Measurements from ENCODE around the gene TRANK1.
"Not testable (repeated sequence)": the region's sequence is repeated elsewhere in the genome, so short reads cannot be mapped to it uniquely, and the experiment has no call there.

Gene TRANK1

DNA sequence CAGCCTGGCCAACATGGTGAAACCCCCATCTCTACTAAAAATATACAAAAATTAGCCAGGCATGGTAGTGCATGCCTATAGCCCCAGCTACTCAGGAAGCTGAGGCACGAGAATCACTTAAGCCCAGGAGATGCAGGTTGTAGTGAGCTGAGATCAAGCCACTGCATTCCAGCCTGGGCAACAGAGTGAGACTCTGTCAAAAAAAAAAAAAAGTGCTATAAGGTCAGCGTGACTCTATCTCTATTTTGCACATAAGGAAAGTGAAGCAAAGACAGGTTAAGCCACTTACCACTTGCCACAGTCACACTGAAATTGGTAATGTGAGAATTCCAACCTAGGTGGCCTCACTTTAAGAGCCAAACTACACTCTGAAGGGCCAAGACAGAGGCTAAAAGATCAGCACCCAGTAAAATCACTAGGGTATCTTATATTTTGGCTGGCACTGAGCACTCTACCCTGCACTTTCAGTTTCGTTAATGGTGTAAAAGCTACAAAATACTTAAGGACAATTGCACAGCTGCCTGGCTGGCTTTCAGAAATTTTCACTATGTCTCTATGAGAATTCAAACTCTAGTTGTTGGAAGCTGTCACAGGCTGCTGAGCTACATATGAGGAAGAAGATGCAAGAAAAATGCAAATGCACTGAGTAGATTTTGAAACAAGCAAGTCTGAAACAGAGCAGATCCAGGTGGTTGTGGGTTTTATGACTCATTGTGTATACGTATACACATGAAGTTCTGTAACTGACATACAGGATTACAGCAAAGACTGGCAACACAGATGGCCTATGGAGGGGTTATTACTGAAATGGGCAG, 32.7 kb downstream of the TRANK1 start:
- DNase-seq, result peak; percentile 65

DNA sequence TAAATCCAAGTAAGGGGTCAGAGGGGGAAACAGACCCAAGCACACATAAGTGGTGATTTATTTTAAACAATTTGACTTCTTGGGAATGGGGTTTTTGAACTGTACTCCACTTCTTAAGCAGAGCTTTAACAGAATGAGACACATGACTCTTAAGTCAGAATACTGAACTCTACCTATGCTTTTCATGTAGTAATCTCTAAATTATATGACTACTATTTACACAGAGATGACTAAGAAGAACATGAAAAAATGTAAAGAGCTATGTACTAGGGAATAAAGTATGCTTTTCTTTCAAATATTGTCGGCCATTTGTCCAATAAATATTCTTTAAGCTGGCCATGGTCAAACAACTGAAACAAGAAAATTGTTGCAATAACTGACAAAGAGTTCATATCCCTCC, 35.2 kb downstream of the TRANK1 start:
- DNase-seq, result no peak

DNA sequence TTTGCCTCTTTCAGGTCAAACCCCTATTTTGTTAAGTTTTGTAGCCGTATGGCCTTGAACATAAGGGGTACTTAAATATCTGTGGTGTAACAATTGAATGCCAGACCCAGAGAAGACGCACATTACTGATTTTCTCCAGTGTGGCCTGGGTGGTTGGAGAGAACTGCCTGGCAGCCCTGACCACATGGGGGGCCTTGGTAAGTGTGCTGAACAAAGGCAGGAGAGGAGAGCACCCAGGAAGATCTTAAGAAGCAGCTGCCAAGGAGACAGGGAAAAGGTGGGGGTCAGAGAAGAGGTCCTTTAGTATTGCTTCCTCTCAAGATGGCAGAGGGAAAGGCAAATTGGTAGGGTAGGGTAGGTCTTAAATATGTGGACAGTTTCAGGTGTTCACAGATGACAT, 35.7 kb downstream of the TRANK1 start:
- no peak for DNase-seq

DNA sequence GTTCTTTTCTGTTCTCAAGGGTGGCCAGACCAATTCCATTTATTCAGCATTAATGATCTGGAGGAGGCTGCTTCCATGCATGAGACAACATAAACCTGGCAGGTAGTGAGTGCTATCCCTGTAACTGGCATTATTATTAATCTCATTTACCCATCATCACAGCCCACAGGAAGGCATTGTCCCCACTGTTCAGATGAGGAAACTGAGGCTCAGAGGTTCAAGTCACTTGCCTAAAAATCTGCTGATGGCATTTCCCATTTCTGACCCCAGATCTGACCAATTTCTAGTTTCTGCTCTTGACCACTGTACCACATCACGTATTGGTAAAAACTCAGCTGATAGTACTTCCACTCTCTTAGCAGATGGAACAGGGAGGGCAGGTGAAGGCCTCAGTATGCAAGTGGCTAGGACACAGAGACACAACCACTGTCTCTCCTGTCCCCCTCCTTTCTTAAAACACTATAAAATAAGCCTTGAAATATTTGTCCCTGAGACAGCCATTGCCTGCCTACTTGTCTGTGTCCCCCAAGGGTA, 36.1 kb downstream of the TRANK1 start:
- DNase-seq, result no peak

DNA sequence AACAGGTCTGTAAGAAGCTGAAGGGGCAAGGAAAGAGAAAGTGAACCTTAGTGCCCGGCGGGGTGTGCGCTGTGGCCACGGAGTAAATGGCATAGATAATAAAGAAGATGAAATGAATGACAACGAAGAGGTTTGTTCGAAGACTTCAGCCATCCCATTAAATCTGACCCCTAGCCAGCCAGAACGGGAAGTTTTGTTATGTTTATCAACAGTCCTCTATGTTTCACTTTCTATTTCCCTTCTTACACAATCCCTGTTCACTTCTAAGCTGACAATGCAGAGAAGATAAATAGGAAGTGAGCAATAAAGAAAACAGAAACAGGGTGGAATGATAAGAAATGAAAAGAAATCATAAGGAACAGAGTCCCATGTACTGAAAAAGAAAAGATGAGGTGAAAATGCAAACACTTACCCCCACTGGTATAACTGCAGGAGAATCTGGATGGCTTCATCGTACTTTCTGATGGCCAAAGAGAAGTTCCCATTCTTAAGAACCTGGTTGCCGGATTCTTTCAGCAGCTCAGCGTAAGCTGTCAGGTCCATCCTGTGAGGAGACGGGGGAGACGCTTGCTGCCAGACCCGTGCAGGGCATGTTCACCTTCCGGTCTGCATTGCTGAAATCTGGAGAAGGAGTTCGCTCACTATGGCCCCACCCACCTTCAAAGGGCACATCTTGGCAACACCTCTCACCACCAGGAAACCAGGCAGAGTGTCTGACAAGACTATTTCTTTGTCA, 36.8 kb downstream of the TRANK1 start:
- DNase-seq, result peak; percentile 22

DNA sequence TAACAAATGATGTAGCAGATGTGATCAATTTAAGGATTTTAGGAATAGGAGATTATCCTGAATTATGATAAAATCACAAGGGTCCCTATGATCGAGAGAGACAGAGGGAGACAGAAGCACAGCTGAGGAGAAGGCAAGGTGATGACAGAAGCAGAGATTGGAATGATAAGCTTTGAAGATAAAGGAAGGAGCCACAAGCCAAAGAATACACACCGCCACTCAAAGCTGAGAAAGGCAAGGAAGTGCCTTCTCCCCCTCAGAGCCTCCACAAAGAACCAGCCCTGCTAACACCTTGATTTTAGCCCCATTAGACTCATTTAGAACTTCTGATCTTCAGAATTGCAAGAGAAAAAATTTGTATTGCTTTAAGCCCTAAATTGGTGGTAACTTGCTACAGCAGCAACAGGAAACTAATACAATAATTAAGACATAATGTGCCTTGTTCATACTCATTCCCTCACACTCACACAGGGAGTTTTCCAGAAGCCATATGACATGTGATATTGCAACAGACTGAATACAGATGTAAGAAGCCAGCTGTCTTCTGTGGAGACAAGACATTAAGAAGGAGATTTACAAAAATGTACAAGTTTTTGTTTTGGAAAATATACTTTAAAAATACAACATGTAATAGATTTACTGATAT, 38.2 kb downstream of the TRANK1 start:
- DNase-seq, result no peak

DNA sequence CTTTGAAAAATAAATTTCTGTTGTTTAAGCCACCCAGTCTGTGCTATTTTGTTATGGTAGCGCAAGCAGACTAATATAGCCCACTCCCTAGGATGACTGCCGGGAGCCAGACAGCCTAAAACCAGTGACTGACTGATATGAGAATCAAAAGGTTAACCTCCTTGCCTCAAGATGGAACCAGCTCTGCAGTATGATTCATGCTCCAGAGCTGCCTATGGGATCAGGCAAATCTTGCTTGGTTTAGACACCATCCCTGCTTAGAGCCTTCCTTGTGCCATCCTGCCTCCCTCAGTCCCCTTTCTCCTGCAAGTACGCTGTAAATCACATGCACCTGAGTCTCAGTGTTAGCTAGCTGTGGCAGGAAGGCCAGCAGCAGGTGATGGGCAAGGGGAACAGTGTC, 39.3 kb downstream of the TRANK1 start:
- no peak for DNase-seq

DNA sequence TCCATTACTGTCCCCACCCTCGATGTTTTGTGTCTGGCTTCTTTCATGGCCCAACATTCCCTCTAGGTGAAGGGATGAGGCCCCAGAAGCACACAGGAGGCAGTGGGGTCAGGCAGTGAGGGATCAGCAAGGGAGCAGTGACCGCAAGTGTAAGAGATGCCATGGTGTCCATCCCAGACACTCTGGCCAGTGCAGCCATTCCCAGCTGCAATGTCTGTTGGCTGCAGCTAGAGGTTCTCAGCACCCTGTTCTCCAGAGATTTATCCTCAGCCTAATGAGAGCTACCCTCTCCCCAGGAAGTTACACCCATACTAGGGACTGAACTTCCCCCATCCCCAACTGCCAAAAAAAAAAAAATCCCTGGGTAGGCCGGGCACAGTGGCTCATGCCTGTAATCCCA, 40.2 kb downstream of the TRANK1 start:
- no peak for DNase-seq

DNA sequence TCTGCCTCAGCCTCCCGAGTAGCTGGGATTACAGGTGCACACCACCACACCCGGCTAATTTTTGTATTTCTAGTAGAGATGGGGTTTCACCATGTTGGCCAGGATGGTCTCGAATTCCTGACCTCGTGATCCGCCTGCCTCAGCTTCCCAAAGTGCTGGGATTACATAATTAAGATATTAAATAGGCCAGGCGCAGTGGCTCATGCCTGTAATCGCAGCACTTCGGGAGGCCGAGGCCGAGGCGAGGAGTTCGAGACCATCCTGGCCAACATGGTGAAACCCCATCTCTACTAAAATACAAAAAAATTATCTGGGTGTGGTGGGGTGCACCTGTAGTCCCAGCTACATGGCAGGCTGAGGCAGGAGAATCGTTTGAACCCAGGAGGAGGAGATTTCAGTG, 40.8 kb downstream of the TRANK1 start:
- not testable (repeated sequence) for DNase-seq

DNA sequence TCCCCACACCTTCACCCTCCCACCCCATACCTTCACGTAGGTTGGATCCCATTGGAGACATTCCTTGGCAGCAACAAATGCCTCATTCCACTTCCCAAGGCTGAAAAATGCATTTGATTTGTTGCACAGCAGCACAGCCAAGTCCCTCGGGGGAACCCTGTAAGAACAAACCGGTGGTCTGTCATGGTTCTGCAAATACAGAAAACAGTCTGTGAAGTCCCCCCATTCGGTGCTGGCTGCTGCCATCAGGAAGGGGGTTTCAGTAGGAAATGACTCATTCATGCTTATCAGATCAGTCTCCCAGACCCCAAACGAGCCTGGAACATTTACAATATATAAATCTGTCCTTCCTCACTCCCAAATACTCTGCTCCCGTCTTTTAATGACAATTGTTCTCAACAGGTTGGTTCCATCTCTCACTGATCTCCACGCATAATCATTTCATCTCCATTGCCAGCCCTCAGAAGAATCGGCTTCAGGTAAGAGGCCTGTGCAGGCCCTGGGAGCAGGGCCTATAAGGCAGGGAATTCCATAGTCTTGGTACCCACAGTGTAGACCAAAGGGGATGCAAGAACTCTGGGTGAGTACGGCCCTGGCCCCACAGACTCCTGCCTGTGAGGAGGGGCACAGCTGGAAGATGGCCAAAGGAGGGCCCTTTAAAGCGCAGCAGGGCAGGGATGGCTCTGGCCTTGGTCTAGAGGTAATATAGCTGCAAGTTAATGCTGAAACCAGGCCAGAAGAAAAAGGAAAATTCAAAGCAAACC, 41.6 kb downstream of the TRANK1 start:
- no peak for DNase-seq

DNA sequence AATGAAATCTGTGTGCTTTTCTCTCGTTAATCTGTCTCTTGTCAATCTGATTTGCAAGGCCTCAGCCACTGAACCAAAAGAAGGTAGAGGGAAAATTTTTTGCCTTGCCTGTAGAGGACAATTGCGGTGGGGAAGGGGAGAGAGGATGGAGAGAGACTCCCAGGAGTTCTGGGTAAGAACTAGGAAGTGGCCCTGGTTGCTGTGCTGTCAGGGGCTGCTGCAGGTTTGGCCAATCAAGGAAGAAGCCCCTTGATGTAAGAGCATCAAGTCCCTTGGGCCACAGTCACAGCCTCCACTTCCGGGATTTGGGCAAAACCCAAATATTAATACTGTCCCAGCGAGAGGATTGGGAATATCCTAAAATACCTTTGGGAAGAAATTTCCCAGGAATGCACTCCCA, 43.3 kb downstream of the TRANK1 start:
- no peak for DNase-seq

DNA sequence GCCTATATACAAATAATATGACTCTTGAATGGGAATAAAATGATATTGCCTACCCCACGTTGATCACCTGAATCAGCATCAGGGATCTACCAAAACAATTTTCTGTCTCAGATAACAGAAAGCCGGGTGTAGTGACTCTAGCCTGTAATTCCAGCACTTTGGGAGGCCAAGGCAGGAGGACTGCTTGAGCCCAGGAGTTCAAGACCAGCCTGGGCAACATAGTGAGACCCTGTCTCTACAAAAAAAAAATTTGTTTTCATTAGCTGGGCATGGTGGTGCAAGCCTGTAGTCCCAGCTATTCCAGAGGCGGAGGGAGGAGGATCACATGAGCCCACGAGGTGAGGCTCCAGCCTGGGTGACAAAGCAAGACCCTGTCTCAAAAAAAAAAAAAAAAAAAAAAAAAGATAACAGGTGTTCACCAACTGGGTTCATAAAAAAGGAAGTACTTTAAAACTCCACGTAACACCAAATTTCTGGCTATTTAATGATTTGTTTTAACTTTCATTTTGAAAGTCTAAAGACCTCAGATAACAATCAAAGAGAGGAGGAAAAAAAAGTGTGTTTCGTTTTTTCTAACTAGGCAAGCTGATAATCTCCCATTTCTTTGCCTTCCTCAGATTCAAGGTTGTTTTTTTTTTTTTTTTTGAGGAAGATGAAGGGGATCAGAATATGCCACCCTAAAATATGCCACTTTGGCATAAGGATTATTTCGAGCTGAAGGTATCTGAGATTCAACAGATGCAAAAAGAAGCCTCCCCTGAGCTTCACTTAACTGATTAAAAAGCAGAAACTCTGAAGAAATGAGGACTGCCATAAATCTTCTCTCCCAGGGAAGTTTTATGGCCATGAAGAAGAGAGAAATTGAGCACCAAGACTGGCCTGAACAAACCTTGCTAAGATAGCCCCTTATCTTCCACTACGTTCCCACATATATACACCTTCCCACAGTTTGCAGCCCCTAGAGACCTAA, 44.1 kb downstream of the TRANK1 start:
- no peak for DNase-seq

DNA sequence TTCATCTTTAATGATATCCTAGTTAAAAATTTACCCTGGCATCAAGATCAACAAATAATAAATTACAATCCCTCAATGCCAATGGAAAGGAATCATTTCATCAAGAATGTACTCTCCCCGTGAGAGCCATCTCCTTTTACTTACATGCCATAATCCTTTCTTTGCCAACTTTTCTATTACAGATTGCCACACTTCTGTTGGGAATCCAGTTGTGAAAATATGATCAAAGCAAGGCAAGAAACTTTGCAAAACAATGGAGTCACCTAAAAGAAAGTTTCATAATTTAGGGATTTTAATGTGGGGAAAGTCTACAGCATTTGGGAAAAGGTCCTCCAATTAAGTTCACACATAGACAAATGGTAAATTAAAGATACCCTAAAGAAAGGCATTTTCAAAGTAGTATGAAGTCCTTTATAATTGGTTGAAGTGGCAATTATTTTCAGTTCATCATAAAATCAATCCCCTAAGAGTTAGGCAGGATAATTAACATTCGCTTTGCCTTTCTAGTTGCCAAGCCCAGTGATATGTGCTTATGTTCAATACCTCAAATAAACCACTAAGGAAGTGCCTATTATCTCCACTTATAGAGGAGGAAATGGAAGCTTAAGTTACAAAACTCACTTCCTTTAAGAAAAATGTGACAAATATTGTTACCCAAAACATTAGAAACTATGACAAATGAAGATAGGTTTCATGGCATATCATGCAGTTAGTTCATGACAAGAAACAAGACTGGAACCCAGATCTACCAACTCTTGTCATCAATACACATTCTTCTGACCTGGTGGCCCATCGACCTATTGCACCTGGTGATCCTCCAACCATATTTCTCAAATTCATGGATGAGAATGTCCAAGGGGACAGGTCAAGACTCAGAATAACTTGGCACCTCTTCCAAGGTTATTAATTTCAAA, 49.1 kb downstream of the TRANK1 start:
- DNase-seq, result no peak

DNA sequence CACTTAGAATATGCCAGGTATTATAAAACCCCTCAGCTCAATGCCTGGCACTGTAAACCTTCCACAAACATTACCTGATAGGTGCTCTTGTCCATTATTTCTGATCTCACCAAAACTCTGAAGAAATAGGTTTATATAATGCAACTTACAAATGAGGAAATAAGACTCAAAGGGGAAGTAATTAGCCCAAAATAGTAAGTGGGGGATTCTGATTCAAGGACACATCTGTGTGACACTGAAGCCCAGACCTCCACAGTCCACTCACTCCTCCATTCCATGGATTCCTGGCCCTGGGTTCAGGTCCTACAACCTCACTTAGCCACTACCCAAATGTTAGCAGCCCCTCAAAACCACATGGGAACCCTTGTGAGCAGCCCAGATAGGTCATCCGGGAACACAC, 49.9 kb downstream of the TRANK1 start:
- no peak for DNase-seq

DNA sequence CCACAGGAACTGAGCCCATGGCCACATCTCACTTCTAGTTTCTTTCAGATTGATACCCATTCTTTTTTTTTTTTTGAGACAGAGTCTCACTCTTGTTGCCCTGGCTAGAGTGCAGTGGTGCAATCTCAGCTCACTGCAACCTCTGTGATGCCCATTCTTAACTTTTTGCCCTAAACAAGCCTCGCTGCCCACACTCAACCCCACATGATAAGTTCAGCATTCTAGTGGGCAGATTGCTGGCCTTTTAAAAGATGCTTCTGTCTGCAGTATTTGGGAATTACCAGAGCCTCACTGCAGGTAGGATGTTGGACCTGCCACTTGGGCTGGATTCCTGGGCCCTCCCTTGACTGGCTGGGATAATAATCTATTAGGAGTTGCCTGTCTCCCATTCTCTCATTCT, 51.0 kb downstream of the TRANK1 start:
- no peak for DNase-seq

DNA sequence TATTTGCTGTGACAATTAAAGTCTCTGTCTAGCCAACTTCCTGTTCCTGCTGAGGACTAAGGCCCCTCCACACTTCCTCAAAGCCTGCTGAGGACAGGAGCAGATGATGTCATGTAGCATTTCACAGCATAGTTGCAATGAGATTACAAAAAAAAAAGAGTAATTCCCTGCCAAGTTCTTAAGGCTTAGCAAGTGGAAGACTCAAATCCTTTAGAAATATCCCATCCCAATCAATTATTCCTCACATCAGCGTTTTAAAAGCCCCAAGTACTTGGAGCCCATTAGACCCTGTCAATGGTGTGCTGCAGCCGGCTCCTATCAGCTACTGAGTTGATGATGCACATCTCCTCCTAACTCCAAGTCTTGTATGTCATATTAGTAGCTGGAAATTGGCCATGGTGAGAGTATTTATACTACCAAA, 51.7 kb downstream of the TRANK1 start:
- peak; percentile 38 for DNase-seq

DNA sequence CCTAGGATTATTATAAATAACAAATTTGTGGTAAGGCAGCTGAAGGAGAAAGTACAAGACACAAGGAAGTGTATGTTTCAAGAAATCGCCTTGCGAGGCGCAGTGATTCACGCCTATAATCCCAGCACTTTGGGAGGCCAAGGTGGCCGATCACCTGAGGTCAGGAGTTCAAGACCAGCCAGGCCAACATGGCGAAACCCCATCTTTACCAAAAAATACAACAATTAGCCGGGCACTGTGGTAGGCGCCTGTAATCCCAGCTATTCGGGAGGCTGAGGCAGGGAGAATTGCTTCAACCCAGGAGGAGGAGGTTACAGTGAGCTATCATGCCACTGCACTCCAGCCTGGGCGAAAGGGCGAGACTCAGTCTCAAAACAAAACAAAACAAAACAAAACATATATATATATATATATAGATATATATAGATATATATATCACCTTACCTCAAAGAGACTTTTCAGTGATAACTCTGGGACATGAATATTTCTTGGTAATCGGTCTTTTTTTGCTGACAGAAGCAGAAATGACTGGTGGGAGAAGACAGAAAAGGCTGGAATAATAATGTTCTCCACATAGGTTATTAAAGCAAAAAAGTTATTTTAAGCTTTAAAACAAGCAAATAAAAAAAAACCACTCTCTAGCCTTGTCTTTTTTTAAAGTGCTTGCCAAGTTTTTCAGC, 52.3 kb downstream of the TRANK1 start:
- DNase-seq, result no peak

DNA sequence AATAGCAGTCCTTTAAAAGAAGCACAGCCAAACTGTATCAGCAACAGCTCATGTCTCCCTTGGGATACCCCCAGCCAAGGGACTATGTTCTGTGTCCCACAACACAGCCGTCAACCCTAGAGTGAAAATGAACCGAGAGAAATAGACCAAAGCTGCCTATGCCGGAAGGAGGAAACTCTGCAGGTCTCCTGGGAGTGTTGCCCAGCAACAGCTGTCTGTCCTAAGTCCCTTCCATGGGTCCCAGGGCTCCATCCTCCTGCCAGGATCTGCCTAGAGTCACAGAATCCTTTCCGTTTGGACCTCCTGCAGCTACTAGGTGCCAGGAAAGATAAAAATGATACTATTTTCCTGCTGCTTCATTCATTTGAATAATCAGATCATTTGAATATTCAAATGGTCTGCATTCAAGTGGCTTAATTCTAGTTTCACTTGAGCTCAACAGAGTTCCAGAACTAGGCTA, 53.1 kb downstream of the TRANK1 start:
- no peak for DNase-seq

DNA sequence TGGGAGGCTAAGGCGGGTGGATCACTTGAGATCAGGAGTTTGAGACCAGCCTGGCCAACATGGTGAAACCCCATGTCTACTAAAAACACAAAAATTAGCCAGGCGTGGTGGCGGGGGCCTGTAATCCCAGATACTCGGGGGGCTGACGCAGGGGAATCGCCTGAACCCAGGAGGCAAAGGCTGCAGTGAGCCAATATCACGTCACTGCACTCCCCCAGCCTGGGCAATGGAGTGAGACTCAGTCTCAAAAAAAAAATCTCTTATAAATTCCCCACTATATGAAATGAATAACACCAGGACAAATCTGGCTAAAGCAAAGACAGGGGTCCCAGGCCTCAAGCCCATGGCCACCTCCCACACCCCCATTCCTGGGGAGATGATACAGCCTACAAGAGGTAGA, 53.8 kb downstream of the TRANK1 start:
- DNase-seq, result not testable (repeated sequence)

DNA sequence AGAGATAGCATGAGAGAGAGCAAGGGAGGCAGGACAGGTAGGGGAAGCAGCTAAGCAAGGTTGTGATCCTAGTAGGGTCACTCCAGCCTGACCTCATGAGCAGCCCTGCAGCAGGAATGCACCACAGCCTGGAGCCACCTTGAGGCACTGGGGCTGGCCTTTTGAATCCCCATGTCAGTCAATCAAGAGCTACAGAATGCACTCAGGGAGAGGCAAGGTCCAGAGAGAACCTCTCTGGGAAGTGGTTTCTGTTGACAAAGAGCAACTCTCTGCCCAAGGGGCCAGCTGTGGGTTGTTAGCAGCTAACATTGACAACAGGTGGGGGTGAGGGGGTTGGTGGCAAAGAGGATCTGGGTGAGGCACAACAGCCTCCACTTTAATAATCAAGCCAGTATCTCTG, 54.6 kb downstream of the TRANK1 start:
- DNase-seq, result no peak
